Endothelial cell of umbilical vein (primary cell): ENCODE data around the gene KANK4. TPM values are rescaled to one million over a fixed set of nuclear protein-coding genes. Genes with fewer than 3 reads are reported as not detected.

Experiments used
- BruUV-seq: library from RNA; stranded (reverse); fragments of 400-500 nt; replicated peaks from 2 replicates; lab custom pipeline; 2021; lab: Mats Ljungman, UMichigan
- CTCF ChIA-PET: fragments of 300-600, 350-600 bp; sonication (Branson Sonifier 250); formaldehyde crosslinking; loops from one replicate; lab custom pipeline; 2021; ENCODE audit warnings: antibody characterized with exemption, inconsistent platforms; lab: Charles Lee
- POLR2A ChIA-PET: fragments of 300-600, 350-600 bp; sonication (Branson Sonifier 250); formaldehyde crosslinking; loops from one replicate; lab custom pipeline; 2021; ENCODE audit warnings: antibody characterized with exemption, inconsistent platforms; lab: Charles Lee
- DNase-seq: peaks from one replicate; pipeline ENCODE4 v3.0.0-alpha.2; 2011; ENCODE audit warnings: low read depth, low spot score
- FAIRE-seq: peaks from 2 replicates; lab custom pipeline; 2011; peaks lifted over from hg19 to GRCh38; lab: Jason Lieb, UNC
- H2AFZ ChIP-seq: 2 replicates; pipeline ENCODE4 v1.6.0; 2012; ENCODE audit warnings: low read depth, low read length, control low read depth, inconsistent platforms
- H3K27ac ChIP-seq: 2 replicates; pipeline ENCODE4 v1.5.1; 2011; ENCODE audit warnings: low read depth, mild to moderate bottlenecking, control low read depth, low read length, moderate library complexity; ENCODE audit not compliant: insufficient read depth
- H3K27me3 ChIP-seq, 2 experiments: 2 replicates each; pipeline versions ENCODE4 v1.6.0 to v1.6.1; 2011; ENCODE audit warnings: low read length in 2 of 2, mixed read lengths in 1 of 2; ENCODE audit not compliant: control insufficient read depth in 2 of 2, insufficient read depth in 2 of 2
- H3K36me3 ChIP-seq, 2 experiments: 2 replicates in 1 of 2; 3 replicates in 1 of 2; pipeline ENCODE4 v1.5.1; 2011; ENCODE audit warnings: low read length in 2 of 2, mild to moderate bottlenecking in 1 of 2, moderate library complexity in 1 of 2; ENCODE audit not compliant: control insufficient read depth in 2 of 2, insufficient read depth in 2 of 2; ENCODE audit errors: extremely low read depth in 1 of 2
- H3K4me1 ChIP-seq: 3 replicates; pipeline ENCODE4 v1.5.1; 2011; ENCODE audit warnings: mild to moderate bottlenecking, low read length; ENCODE audit not compliant: control insufficient read depth, insufficient read depth; ENCODE audit errors: extremely low read depth
- H3K4me2 ChIP-seq: 2 replicates; pipeline ENCODE4 v1.6.1; 2011; ENCODE audit warnings: low read length, control low read depth, mixed read lengths; ENCODE audit not compliant: insufficient read depth
- H3K4me3 ChIP-seq, 3 experiments: fragments of 200-600 bp in 1 of 3; sonication (generic), shearing (Covaris generic) in 1 of 3; replicated peaks in 1 of 3; 2 replicates each; pipeline ENCODE4 v1.5.1; 2011 to 2016; ENCODE audit warnings: control low read depth in 3 of 3, low read length in 3 of 3, mild to moderate bottlenecking in 2 of 3, inconsistent platforms in 1 of 3, low read depth in 1 of 3, moderate library complexity in 1 of 3; ENCODE audit not compliant: insufficient read depth in 1 of 3
- H3K79me2 ChIP-seq: 2 replicates; pipeline ENCODE4 v1.6.0; 2012; ENCODE audit warnings: low read length, inconsistent platforms; ENCODE audit not compliant: control insufficient read depth, insufficient read depth
- H3K9ac ChIP-seq: replicated peaks from 2 replicates; pipeline ENCODE3; 2011; ENCODE audit warnings: low read length, control low read depth; ENCODE audit not compliant: insufficient read depth; ENCODE audit errors: extremely low read depth
- H3K9me1 ChIP-seq: replicated peaks from 3 replicates; pipeline ENCODE4 v1.6.0; 2011; ENCODE audit warnings: mild to moderate bottlenecking, low read length; ENCODE audit not compliant: control insufficient read depth, insufficient read depth; ENCODE audit errors: extremely low read depth
- H3K9me3 ChIP-seq: replicated peaks from 2 replicates; pipeline ENCODE4 v1.5.1; 2012; ENCODE audit warnings: low read length, inconsistent platforms; ENCODE audit not compliant: control insufficient read depth, insufficient read depth
- H4K20me1 ChIP-seq: replicated peaks from 2 replicates; pipeline ENCODE3; 2011; ENCODE audit warnings: mild to moderate bottlenecking, low read length; ENCODE audit not compliant: control insufficient read depth, insufficient read depth; ENCODE audit errors: extremely low read depth
- CTCF ChIP-seq, 2 donors: IDR thresholded peaks; 1 replicate in 1 of 2; 2 replicates in 1 of 2; pipeline ENCODE4 v1.5.1; 2011; ENCODE audit warnings: low read length in 2 of 2, mild to moderate bottlenecking in 2 of 2, moderate library complexity in 2 of 2, control low read depth in 1 of 2, inconsistent platforms in 1 of 2, low read depth in 1 of 2; ENCODE audit not compliant: insufficient read depth in 1 of 2; ENCODE audit errors: extremely low read depth in 1 of 2
- EZH2 ChIP-seq: IDR thresholded peaks from 2 replicates; pipeline ENCODE4 v1.6.1; 2012; ENCODE audit warnings: borderline replicate concordance, low read depth, mild to moderate bottlenecking, moderate library complexity, low read length, inconsistent platforms; ENCODE audit not compliant: severe bottlenecking
- FOS ChIP-seq: IDR thresholded peaks from 2 replicates; pipeline ENCODE4 v1.6.1; 2011; ENCODE audit warnings: mild to moderate bottlenecking, low read length, moderate library complexity, borderline replicate concordance; ENCODE audit not compliant: insufficient read depth
- GATA2 ChIP-seq: IDR thresholded peaks from 2 replicates; pipeline ENCODE4 v1.7.0; 2011; ENCODE audit warnings: low read depth, mild to moderate bottlenecking, moderate library complexity, mixed read lengths, low read length; ENCODE audit not compliant: insufficient read length, insufficient read depth
- JUN ChIP-seq: IDR thresholded peaks from 2 replicates; pipeline ENCODE4 v1.6.1; 2011; ENCODE audit warnings: borderline replicate concordance, low read depth; ENCODE audit not compliant: insufficient read length, insufficient read depth
- MAX ChIP-seq: IDR thresholded peaks from 2 replicates; pipeline ENCODE4 v1.6.1; 2011; ENCODE audit not compliant: insufficient read depth, insufficient read length
- MYC ChIP-seq: IDR thresholded peaks from one replicate; pipeline ENCODE4 v1.6.1; 2011; ENCODE audit warnings: mild to moderate bottlenecking, low read depth, low read length
- POLR2A ChIP-seq: IDR thresholded peaks from 2 replicates; pipeline ENCODE4 v1.6.1; 2012; ENCODE audit warnings: low read depth, mild to moderate bottlenecking, control low read depth, low read length
- POLR2AphosphoS5 ChIP-seq: IDR thresholded peaks from 2 replicates; pipeline ENCODE4 v1.6.1; 2012; ENCODE audit warnings: low read depth, mild to moderate bottlenecking, control low read depth, low read length, moderate library complexity; ENCODE audit not compliant: insufficient read depth
- dilution Hi-C: fragments of 300-500 bp; cut with MboI; formaldehyde crosslinking; loops from one replicate; pipeline ENCODE4 v1.15.0; 2019; ENCODE audit warnings: low sequenced_read_pairs; ENCODE audit not compliant: extremely low pct_ligation_motif_present
- intact Hi-C: fragments of 100-400 bp; cut with micrococcal nuclease; formaldehyde crosslinking; loops from one replicate; pipeline ENCODE4 v1.10.0; 2022
- polyA plus RNA-seq, 4 experiments: library from polyadenylated mRNA; depleted of rRNA in 3 of 4; stranded (reverse) in 3 of 4; unstranded in 1 of 4; fragments of >200 nt; gene quantifications; 2 replicates each; pipeline versions ENCODE4 v1.2.1 to v1.2.3, GENCODE V29; 2011 to 2012; ENCODE audit warnings: missing spikeins in 1 of 4
- total RNA-seq: library from RNA; stranded (reverse); gene quantifications from 2 replicates; pipeline ENCODE4 v1.2.3, GENCODE V29; 2021

The KANK4 gene
- total and polyA plus RNA-seq, 2 donors (not counting 3 experiments of a cell fraction or from before 2014, with no cell fraction given) = not detected

- no peaks in the 10 kb centered on the region for H3K4me1 ChIP-seq
- H2AFZ ChIP-seq = no peak overlapping the region
- no peak overlapping the region for H3K27ac ChIP-seq
- FAIRE-seq = no peak
- no peaks in the 10 kb centered on the region for H3K27me3 ChIP-seq
- DNase-seq = no peak
- H3K4me2 ChIP-seq = no peak overlapping the region
- BruUV-seq = no TSS peak
- H4K20me1 ChIP-seq = no peaks in the 10 kb centered on the region
- intact Hi-C loops (no loop called here), dilution Hi-C loops (no loop called here)
- ChIA-PET CTCF (no interaction called here), POLR2A (no interaction called here)
- H3K9me3 ChIP-seq = no peaks in the 10 kb centered on the region
- H3K9ac ChIP-seq = no peak overlapping the region
- H3K36me3 ChIP-seq = no peaks in the 10 kb centered on the region
- no peaks in the 10 kb centered on the region for H3K79me2 ChIP-seq
- no peak overlapping the region for H3K4me3 ChIP-seq
- H3K9me1 ChIP-seq = no peaks in the 10 kb centered on the region
- TF ChIP-seq EZH2 (no peak), MYC (no peak), POLR2AphosphoS5 (no peak), CTCF (IDR thresholded peaks at IDR 0.05; ENCODE audit: extremely low read depth in 1 of 2, insufficient read depth in 1 of 2, low read depth in 1 of 2, low read length in 2 of 2) (no peak), JUN (no peak)
Observed at GRCh38 chr1:62325681-62326080, 6.4 kb upstream of the KANK4 start.

- dilution Hi-C loops (no loop called here), intact Hi-C loops (no loop called here)
- no peaks in the 10 kb centered on the region for H3K9me3 ChIP-seq
- H3K4me2 ChIP-seq = no peak overlapping the region
- DNase-seq = no peak
- no peaks in the 10 kb centered on the region for H3K9me1 ChIP-seq
- no peaks in the 10 kb centered on the region for H3K36me3 ChIP-seq
- no peak overlapping the region for H3K27ac ChIP-seq
- no TSS peak for BruUV-seq
- no peaks in the 10 kb centered on the region for H3K4me1 ChIP-seq
- H3K27me3 ChIP-seq = no peaks in the 10 kb centered on the region
- ChIA-PET POLR2A (no interaction called here), CTCF (no interaction called here)
- no peak overlapping the region for H2AFZ ChIP-seq
- H3K9ac ChIP-seq = no peak overlapping the region
- H4K20me1 ChIP-seq = no peaks in the 10 kb centered on the region
- H3K4me3 ChIP-seq = no peak overlapping the region
- FAIRE-seq = no peak
- H3K79me2 ChIP-seq = no peaks in the 10 kb centered on the region
- TF ChIP-seq CTCF (IDR thresholded peaks at IDR 0.05; ENCODE audit: extremely low read depth in 1 of 2, insufficient read depth in 1 of 2, low read depth in 1 of 2, low read length in 2 of 2) (no peak), FOS (no peak), POLR2AphosphoS5 (no peak), MAX (no peak), POLR2A (no peak), EZH2 (no peak), JUN (no peak), MYC (no peak), GATA2 (no peak)
Observed at GRCh38 chr1:62325081-62325480, 5.8 kb upstream of the KANK4 start.
